GM18517 (cell line): Measurements from ENCODE around the gene B3GAT1.

Experiments used
- ATAC-seq: cut with Tn5 transposase; IDR thresholded peaks from one replicate; pipeline ENCODE4 v1.9.1; 2021; ENCODE audit warnings: mild to moderate bottlenecking, moderate library complexity; ENCODE audit not compliant: unreplicated experiment

Gene B3GAT1

GRCh38 chr11:134413043-134413825 is 1.2 kb upstream of the B3GAT1 start:
- ATAC-seq: no peak

DNA sequence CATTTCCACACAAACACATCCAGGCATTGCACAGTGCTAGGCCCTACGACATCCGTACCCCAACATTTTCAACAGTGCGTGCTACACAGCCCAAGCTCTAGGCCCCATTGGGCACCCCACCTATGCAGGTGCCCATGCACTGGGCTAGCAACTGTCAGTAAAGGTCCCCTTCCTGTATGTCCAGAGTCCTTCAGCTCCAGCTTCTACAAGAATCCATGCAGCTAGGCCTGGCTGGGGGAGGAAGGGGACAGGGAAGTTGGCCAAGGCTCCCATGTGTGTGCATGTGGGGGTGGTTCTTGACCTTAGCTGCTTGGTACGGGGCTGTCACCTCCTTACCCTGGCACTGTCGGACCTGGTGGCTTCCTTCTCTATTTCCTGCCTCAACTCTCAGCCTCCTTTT is 1.3 kb downstream of the B3GAT1 start:
- no peak for ATAC-seq

DNA sequence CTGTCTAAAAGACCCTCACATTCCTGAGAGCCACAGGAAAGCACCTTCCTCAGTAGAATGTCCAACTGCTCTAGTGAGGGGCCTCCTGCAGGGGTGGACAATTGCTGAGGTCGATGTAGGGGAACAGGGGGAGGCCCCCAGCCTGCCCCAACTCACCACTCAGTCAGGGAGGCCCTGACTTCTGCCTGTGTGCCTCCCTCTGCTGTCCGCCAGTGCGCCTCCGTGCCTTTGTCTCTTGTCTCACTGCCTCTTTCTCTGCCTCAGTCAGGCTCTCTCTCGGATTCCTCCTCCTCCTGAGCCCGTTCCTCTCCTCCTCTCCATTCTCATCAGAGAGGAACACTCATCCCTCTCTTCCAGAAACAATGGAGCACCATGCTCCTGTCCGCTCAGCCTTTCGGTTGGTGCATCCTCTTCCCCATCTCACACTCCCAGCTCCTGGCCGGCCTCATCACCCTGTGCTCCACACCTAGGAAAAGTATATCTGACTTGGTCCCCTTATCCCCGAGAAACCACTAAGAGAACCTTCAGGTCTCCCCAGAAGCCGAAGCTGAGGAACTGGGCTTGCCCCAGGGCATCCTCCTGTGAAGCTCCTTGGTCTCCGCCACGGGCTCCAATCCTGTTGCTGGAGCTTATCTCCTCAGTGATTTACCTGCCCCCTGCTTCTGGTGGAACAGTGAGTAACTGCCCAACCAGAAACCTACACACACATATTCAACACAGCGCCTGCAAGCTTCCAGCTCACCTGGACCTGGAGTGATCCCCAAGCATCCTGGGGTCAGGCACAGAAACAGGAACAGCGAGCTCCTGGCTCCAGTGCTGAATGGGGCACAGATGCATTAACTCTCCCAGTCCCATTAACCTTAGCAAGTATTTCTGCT is 2.3 kb downstream of the B3GAT1 start:
- ATAC-seq: no peak

- no peak for ATAC-seq
Observed at GRCh38 chr11:134407923-134408322, 4.1 kb downstream of the B3GAT1 start.

- ATAC-seq: no peak
Observed at GRCh38 chr11:134407321-134407828, 4.7 kb downstream of the B3GAT1 start.

GRCh38 chr11:134406264-134407185 is 5.5 kb downstream of the B3GAT1 start:
- ATAC-seq: no peak

GRCh38 chr11:134405841-134406240 is 6.2 kb downstream of the B3GAT1 start:
- no peak for ATAC-seq

DNA sequence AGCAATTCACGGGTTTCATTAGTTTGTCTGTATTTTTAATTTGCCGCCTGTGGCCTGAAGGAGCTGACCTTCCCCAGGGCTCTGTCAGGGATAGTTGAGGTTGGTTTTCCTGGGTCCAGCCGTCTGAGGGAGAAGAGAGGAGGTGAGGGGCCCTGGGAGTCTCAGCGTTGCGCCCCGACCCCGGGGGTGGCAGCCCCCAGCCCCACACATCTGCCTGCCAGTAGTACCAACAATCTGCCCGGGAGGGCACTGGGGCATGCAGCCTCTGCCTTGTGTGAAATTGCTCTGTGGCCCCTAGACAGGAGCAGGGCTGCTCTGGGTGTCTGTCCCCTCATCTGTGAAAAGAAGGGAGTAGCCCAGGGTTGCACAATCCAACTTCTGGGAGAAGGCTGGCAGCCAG is 6.6 kb downstream of the B3GAT1 start:
- ATAC-seq: no peak

GRCh38 chr11:134404575-134405341 is 7.3 kb downstream of the B3GAT1 start:
- ATAC-seq: no peak

DNA sequence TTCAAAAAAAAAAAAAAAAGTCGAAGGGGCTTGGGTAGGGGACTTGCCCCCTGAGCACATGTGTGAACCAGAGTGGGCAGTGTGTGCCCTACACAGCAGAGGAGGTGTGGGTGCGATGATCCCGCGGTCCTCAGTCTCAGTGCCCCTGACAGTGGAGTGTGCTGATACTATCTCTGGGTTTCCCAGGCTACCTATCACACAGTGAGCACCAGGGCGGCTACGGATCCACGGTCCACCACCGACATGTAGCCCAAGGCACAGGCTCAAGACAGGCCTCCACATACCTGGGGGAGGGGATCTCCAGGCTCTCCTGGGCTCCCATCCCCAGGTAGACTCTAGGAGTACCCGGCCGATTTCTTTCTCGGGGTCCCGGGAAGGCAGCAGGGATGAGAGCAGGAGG is 9.1 kb downstream of the B3GAT1 start:
- no peak for ATAC-seq

- ATAC-seq: no peak
Observed at GRCh38 chr11:134401825-134402809, 9.9 kb downstream of the B3GAT1 start.

GRCh38 chr11:134399996-134400395 is 12.0 kb downstream of the B3GAT1 start:
- no peak for ATAC-seq

GRCh38 chr11:134399293-134399654 is 12.8 kb downstream of the B3GAT1 start:
- ATAC-seq: no peak

DNA sequence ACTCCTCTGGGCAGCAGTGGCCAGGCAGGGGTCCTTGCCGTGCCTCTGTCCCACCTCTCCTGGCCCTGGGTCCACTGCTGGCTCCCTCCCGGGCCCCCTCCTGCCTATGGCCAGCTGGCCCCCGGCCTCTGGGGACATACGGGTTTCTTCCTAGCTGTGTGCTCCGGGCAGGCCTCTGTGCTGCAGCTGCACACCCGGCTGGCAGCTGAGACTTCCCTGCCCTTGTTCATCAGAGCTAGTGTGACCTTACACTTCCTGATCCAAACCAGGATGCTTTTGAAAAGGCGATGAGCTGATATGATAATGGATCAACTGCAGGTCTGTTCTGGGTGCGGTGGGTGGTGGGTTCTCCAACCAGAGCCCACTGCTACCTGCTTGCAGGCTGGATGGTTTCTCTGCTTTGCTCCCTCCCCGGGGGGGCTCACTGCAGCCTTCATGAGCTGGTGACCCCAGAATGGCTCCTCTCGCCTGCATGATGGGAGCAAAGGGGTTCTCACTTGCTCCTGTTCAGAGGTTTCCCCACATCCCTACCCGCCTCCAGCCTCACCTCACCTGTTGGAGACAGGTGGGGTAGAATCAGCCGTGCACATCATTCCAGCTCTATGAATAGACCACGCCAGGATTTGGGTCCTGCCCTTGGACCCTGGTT is 13.3 kb downstream of the B3GAT1 start:
- no peak for ATAC-seq

DNA sequence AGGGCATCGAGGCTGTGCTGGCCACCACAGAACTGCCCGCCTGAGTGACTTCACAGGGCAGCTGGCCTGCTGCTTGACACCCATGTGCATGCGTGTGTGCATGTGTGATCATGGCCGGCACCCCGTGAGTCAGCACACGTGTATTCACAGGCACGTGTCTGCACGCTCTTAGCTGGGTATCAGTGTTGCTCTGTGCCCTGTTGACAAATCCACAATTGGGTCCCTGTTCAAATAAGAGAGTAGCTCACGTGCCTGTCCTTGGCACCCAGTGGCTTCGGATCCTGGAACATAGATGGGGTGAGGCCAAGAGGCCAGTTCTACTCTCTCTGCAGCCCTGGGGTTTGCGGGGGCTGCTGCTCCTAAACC is 14.0 kb downstream of the B3GAT1 start:
- no peak for ATAC-seq

DNA sequence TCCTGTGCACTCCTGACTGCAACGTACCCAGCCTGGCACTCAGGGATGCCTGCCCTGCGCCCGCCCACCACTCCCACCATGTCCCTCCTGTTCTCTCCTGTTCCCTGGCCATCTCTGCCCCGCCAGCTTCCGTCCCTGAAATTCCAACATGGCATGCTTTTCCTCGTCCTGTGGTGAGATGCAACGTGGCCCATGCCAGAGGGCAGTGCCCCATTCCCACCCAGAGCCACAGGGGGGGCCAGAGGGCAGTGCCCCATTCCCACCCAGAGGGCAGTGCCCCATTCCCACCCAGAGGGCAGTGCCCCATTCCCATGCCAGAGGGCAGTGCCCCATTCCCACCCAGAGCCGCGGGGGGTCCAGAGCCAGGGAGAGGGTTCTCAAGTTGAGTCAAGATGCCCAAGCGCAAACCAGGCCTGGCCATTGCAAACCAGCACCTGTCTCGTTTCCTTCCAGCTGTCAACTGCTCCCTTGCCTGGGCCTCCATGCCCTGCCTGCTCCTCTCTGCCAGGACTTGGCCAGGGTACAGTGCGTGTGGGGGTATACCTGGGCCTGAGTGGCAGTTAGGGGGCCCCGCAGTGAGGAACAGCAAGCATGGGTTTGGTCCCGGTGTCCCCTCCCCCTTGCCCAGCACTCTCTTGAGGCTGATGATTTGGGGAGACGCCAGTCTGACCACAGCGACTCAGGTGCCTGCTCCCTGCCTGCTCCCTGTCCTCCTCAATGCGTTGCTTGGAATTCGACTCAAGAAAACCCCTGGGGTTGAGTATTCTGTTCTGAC is 14.6 kb downstream of the B3GAT1 start:
- no peak for ATAC-seq

- ATAC-seq: no peak
Observed at GRCh38 chr11:134395002-134395401, 17.0 kb downstream of the B3GAT1 start.

GRCh38 chr11:134394311-134394710 is 17.7 kb downstream of the B3GAT1 start:
- no peak for ATAC-seq
